Measurements from ENCODE around the gene MOV10L1. TPM values are rescaled to one million over a fixed set of nuclear protein-coding genes. Genes with fewer than 3 reads are reported as not detected.

The MOV10L1 gene
- total and polyA plus RNA-seq, 9 donors: 0.94 to 6.3 (median 2.0) TPM

DNA sequence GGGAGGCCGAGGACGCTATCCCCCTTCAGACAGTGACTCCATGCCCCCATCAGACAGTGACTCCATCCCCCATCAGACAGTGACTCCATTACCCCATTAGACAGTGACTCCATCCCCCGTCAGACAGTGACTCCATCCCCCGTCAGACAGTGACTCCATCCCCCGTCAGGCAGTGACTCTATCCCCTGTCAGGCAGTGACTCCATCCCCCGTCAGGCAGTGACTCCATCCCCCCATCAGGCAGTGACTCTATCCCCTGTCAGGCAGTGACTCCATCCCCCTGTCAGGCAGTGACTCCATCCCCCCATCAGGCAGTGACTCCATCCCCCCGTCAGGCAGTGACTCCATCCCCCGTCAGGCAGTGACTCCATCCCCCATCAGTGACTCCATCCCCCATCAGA, 22.6 kb upstream of the MOV10L1 start:
- Histone ChIP-seq H3K27ac (no peak overlapping the region), H3K4me3 (no peak overlapping the region), H3K4me1 (ENCODE audit: insufficient read depth) (no peaks in the 10 kb centered on the region), H3K9me3 (no peaks in the 10 kb centered on the region), H3K27me3 (no peaks in the 10 kb centered on the region), H3K36me3 (no peaks in the 10 kb centered on the region)
- no peak for TF ChIP-seq POLR2A (IDR thresholded peaks at IDR 0.05)
- no peak for TF ChIP-seq EP300 (IDR thresholded peaks at IDR 0.05)
- TF ChIP-seq, protein P1, sequence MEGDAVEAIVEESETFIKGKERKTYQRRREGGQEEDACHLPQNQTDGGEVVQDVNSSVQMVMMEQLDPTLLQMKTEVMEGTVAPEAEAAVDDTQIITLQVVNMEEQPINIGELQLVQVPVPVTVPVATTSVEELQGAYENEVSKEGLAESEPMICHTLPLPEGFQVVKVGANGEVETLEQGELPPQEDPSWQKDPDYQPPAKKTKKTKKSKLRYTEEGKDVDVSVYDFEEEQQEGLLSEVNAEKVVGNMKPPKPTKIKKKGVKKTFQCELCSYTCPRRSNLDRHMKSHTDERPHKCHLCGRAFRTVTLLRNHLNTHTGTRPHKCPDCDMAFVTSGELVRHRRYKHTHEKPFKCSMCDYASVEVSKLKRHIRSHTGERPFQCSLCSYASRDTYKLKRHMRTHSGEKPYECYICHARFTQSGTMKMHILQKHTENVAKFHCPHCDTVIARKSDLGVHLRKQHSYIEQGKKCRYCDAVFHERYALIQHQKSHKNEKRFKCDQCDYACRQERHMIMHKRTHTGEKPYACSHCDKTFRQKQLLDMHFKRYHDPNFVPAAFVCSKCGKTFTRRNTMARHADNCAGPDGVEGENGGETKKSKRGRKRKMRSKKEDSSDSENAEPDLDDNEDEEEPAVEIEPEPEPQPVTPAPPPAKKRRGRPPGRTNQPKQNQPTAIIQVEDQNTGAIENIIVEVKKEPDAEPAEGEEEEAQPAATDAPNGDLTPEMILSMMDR (IDR thresholded peaks at IDR 0.05): no peak
- DNase-seq: no peak
- intact Hi-C loops (cut with DNase I): no loop called here
- 59 to 78% (median 78%) methylated on average over 5 to 8 of the region's 8 CpGs for WGBS, 3 donors

DNA sequence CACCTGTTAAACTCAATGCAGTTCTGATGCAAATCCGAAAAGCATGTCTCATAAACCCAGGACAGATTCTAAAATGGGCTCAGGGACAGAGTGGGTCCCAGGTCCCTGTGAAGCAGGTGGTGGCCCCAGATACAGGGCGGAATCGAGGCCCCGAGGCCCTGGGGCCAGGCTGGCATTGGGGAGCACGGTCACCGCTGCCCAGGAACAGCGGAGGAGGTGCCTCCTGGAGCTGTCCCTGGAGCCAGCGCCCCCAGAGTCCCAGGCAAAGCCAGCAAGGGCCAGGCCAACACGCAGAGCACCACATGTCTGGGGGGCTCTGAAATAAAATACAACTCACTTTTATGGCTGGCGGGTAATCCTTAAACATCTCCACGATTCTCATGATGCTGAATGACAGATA, 21.7 kb upstream of the MOV10L1 start:
- Histone ChIP-seq H3K27ac (no peak overlapping the region), H3K36me3 (no peaks in the 10 kb centered on the region), H3K9me3 (no peaks in the 10 kb centered on the region), H3K4me3 (no peak overlapping the region), H3K4me1 (ENCODE audit: insufficient read depth) (no peaks in the 10 kb centered on the region), H3K27me3 (no peaks in the 10 kb centered on the region)
- intact Hi-C loops (cut with DNase I): no loop called here
- 74 to 79% (median 77%) methylated on average over 11 of the region's 11 CpGs for WGBS, 3 donors
- no peak for DNase-seq
- TF ChIP-seq EP300 (IDR thresholded peaks at IDR 0.05) (no peak), POLR2A (IDR thresholded peaks at IDR 0.05) (no peak)
- TF ChIP-seq, protein P1 (IDR thresholded peaks at IDR 0.05): no peak

- Histone ChIP-seq H3K9me3 (no peaks in the 10 kb centered on the region), H3K4me1 (ENCODE audit: insufficient read depth) (no peaks in the 10 kb centered on the region), H3K36me3 (no peaks in the 10 kb centered on the region), H3K4me3 (no peak overlapping the region), H3K27me3 (no peaks in the 10 kb centered on the region), H3K27ac (no peak overlapping the region)
- 73 to 85% (median 84%) methylated on average over 8 of the region's 8 CpGs for WGBS, 3 donors
- intact Hi-C loops (cut with DNase I): no loop called here
- TF ChIP-seq POLR2A (IDR thresholded peaks at IDR 0.05): no peak
- no peak for TF ChIP-seq EP300 (IDR thresholded peaks at IDR 0.05)
- TF ChIP-seq, protein P1 (IDR thresholded peaks at IDR 0.05): no peak
- DNase-seq: no peak
Observed at GRCh38 chr22:50070366-50070765, 19.4 kb upstream of the MOV10L1 start.

DNA sequence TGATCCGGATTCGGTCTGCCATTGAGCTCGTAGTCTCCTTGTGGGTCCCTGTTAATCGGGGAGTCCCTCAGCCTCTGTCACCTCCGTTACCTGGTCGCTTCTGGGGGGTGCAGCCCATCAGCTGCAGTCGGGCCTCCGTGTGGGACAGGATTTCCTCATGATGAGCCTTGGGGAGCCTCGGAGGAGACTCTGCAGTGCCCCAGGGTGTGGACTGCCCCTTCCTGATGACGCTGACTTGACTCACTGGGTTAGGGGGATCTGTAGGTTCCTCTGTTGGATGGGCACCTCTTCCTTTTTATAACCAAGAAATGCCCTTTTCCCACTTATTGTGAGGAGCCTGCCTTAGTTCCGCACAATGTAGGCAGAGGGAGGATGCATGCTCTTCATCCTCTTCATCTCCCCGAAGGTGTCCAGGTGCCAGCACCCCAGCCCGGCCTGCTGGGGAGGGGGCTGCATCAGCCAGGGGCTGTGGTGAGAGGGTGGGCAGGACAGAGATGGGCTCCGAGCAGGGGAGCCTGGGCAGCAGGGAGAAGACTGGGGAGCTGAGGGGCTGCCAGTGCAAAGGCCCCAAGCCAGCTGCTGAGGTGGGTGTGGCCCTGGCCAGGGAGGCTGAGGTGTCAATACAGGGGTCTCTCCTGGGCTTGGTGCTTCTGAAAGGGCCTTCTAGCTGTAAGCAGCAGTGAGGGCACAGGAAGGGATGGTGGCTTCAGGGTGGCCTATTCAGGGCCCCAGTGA, 18.2 kb upstream of the MOV10L1 start:
- Histone ChIP-seq H3K9me3 (no peaks in the 10 kb centered on the region), H3K4me1 (ENCODE audit: insufficient read depth) (no peaks in the 10 kb centered on the region), H3K27me3 (no peaks in the 10 kb centered on the region), H3K36me3 (no peaks in the 10 kb centered on the region), H3K4me3 (no peak overlapping the region), H3K27ac (no peak overlapping the region)
- TF ChIP-seq, protein P1 (IDR thresholded peaks at IDR 0.05): no peak
- TF ChIP-seq EP300 (IDR thresholded peaks at IDR 0.05) (no peak), POLR2A (IDR thresholded peaks at IDR 0.05) (no peak)
- 89% methylated on average over 14 of the region's 14 CpGs for WGBS, 3 donors
- DNase-seq: no peak
- intact Hi-C loops (cut with DNase I): no loop called here
